HepG2 (cell line): Measurements from ENCODE around the gene TRIM59. TPM values are rescaled to one million over a fixed set of nuclear protein-coding genes. Genes with fewer than 3 reads are reported as not detected.

Source experiments
- RBM22 ChIP-seq: fragments of 200-400 bp; formaldehyde crosslinking; optimal IDR thresholded peaks from 2 replicates; pipeline ENCODE3; 2017; ENCODE audit warnings: mild to moderate bottlenecking, low read length, moderate library complexity
- ZHX1 ChIP-seq: sonication (generic); formaldehyde crosslinking; IDR thresholded peaks from 2 replicates; pipeline ENCODE4 v1.8.1; 2022; ENCODE audit warnings: low read depth, mild to moderate bottlenecking, missing genetic modification reagents
- ZNF687 ChIP-seq: sonication (generic); formaldehyde crosslinking; IDR thresholded peaks from 2 replicates; pipeline ENCODE4 v1.5.1; 2020; ENCODE audit warnings: mild to moderate bottlenecking, missing genetic modification reagents, moderate library complexity
- ZNF747 ChIP-seq: sonication (generic); formaldehyde crosslinking; IDR thresholded peaks from 2 replicates; pipeline ENCODE4 v1.8.1; 2023; ENCODE audit warnings: missing genetic modification reagents, mild to moderate bottlenecking, borderline replicate concordance
- polyA plus RNA-seq, 8 experiments: library from polyadenylated mRNA; depleted of rRNA in 3 of 8; stranded (reverse) in 7 of 8; unstranded in 1 of 8; fragments of >200 nt; fragmentation: Illumina TruSeq in 4 of 8; extraction: Trizol in 4 of 8; gene quantifications; 2 replicates each; pipeline versions ENCODE4 v1.2.1 to v1.2.3, GENCODE V29; 2011 to 2016; ENCODE audit warnings: low read depth in 4 of 8, missing spikeins in 1 of 8, mixed read lengths in 1 of 8; ENCODE audit not compliant: insufficient read depth in 1 of 8
- total RNA-seq, 5 experiments: library from RNA; depleted of rRNA; stranded (reverse); fragments of >200 nt; fragmentation: Illumina TruSeq; extraction: Trizol; gene quantifications; 2 replicates each; pipeline ENCODE4 v1.2.3, GENCODE V29; 2016; ENCODE audit warnings: low read depth in 1 of 5

Gene TRIM59
- total and polyA plus RNA-seq, 2 of the 13 experiments (the other 11 are each of a cell fraction or from before 2014, with no cell fraction given): 1.3 to 3.2 TPM

GRCh38 chr3:160400030-160400701 is 49.4 kb downstream of the TRIM59 start (continued):
- peak; percentile 50 for TF ChIP-seq ZNF687 (CRISPR knock-in tag)
- TF ChIP-seq ZNF747 (CRISPR knock-in tag): 0 out of 2 replicates have a peak, but pooled peaks have one; percentile 51
- no peak for TF ChIP-seq ZHX1 (CRISPR knock-in tag)
- TF ChIP-seq RBM22: peak; percentile 15
